MM.1S (cell line): Measurements from ENCODE around the gene ZNF398.

ENCODE experiments used
- CTCF ChIP-seq: fragments of 300-600 bp; sonication (generic); IDR thresholded peaks from 2 replicates; pipeline ENCODE4 v1.5.1; 2016; ENCODE audit warnings: antibody characterized with exemption, low read length, mixed read lengths
- EZH2 ChIP-seq: fragments of 300-600 bp; sonication (generic); optimal IDR thresholded peaks from 2 replicates; pipeline ENCODE3; 2017; ENCODE audit warnings: low read depth, mild to moderate bottlenecking, antibody characterized with exemption, low read length, mixed read lengths

GRCh38 chr7:149102666-149103065 is 44.6 kb upstream of the ZNF398 start:
- no peak for TF ChIP-seq CTCF
- TF ChIP-seq EZH2: no peak
